HL-60 (cell line): ENCODE data around the gene GNG8.

ENCODE experiments used
- GABPA ChIP-seq: IDR thresholded peaks from 2 replicates; pipeline ENCODE4 v1.6.1; 2012; ENCODE audit warnings: low read depth
- POLR2AphosphoS5 ChIP-seq: IDR thresholded peaks from 2 replicates; pipeline ENCODE4 v1.6.1; 2012; ENCODE audit warnings: low read depth
- SPI1 ChIP-seq: IDR thresholded peaks from 2 replicates; pipeline ENCODE4 v1.6.1; 2012; ENCODE audit warnings: low read depth, mild to moderate bottlenecking, borderline replicate concordance
- TF ChIP-seq, protein P1 (sequence below): IDR thresholded peaks from one replicate; pipeline ENCODE4 v1.5.1; 2011; ENCODE audit warnings: low read length, control low read depth, inconsistent platforms; ENCODE audit not compliant: insufficient read depth
- TF ChIP-seq, protein P2 (sequence below): IDR thresholded peaks from 2 replicates; pipeline ENCODE4 v1.6.1; 2012; ENCODE audit warnings: low read depth; ENCODE audit not compliant: insufficient replicate concordance

DNA sequence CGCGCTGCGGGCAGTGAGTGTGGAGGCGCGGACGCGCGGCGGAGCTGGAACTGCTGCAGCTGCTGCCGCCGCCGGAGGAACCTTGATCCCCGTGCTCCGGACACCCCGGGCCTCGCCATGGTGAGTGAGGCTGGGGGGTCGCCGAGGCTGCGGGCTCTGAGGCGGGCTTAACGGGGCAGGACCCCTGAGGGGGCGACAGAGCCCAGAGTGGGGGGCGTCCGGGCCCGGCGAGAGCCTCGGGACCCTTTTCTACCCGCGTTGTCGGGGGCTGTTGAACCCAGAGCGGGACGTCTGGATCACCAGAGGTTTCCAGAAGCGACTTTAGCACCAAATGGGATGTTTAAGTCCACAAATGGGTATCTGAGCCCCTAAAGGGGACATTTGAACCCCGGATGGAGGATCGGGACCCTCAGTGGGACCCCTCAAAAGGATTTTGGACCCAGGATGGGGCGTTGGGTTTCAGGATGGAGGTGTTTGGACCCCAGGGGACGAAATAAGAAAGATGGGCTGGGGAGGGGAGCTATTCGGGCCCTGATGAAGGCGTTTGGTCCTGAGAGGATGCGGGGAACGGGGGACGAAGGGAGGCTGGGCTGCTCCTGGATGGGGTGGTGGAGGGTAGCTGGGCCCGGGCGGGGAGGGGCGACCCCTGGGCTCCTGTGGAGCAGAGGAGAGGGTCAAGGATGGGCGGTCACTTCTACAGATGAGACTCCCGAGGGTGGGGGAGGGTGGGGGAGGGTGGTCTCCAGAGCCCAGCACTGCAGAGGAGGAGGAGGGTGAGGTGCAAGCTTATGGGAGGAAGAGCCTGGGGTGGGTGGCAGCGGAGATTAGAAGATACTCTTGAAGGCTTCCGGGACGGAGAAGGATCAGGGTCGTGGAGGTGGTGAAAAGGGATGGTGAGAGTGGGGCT lies 34.4 kb downstream of the GNG8 start, which contains the start of gene CALM3:
- TF ChIP-seq, protein P1, sequence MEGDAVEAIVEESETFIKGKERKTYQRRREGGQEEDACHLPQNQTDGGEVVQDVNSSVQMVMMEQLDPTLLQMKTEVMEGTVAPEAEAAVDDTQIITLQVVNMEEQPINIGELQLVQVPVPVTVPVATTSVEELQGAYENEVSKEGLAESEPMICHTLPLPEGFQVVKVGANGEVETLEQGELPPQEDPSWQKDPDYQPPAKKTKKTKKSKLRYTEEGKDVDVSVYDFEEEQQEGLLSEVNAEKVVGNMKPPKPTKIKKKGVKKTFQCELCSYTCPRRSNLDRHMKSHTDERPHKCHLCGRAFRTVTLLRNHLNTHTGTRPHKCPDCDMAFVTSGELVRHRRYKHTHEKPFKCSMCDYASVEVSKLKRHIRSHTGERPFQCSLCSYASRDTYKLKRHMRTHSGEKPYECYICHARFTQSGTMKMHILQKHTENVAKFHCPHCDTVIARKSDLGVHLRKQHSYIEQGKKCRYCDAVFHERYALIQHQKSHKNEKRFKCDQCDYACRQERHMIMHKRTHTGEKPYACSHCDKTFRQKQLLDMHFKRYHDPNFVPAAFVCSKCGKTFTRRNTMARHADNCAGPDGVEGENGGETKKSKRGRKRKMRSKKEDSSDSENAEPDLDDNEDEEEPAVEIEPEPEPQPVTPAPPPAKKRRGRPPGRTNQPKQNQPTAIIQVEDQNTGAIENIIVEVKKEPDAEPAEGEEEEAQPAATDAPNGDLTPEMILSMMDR: no peak
- TF ChIP-seq GABPA (no peak), POLR2AphosphoS5 (no peak), SPI1 (no peak)
- TF ChIP-seq, protein P2, sequence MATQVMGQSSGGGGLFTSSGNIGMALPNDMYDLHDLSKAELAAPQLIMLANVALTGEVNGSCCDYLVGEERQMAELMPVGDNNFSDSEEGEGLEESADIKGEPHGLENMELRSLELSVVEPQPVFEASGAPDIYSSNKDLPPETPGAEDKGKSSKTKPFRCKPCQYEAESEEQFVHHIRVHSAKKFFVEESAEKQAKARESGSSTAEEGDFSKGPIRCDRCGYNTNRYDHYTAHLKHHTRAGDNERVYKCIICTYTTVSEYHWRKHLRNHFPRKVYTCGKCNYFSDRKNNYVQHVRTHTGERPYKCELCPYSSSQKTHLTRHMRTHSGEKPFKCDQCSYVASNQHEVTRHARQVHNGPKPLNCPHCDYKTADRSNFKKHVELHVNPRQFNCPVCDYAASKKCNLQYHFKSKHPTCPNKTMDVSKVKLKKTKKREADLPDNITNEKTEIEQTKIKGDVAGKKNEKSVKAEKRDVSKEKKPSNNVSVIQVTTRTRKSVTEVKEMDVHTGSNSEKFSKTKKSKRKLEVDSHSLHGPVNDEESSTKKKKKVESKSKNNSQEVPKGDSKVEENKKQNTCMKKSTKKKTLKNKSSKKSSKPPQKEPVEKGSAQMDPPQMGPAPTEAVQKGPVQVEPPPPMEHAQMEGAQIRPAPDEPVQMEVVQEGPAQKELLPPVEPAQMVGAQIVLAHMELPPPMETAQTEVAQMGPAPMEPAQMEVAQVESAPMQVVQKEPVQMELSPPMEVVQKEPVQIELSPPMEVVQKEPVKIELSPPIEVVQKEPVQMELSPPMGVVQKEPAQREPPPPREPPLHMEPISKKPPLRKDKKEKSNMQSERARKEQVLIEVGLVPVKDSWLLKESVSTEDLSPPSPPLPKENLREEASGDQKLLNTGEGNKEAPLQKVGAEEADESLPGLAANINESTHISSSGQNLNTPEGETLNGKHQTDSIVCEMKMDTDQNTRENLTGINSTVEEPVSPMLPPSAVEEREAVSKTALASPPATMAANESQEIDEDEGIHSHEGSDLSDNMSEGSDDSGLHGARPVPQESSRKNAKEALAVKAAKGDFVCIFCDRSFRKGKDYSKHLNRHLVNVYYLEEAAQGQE: no peak
